Tibial nerve (tissue), 4 donors: ENCODE results near the gene RAB11FIP3.

ENCODE experiments used
- CTCF ChIP-seq, 5 experiments: fragments of 200-600 bp in 3 of 5; fragments of 450-650 bp in 2 of 5; sonication (generic) in 3 of 5; IDR thresholded peaks; one replicate each; pipeline ENCODE4 v1.5.1; 2016 to 2019; ENCODE audit warnings: antibody characterized with exemption in 5 of 5, mild to moderate bottlenecking in 3 of 5, moderate library complexity in 2 of 5
- EP300 ChIP-seq, 2 donors: sonication (generic); formaldehyde crosslinking; IDR thresholded peaks; one replicate each; pipeline ENCODE4 v1.6.1; 2017; ENCODE audit warnings: antibody characterized with exemption in 2 of 2, mild to moderate bottlenecking in 1 of 2

- no peak for TF ChIP-seq EP300 (IDR thresholded peaks at IDR 0.05)
- TF ChIP-seq CTCF (IDR thresholded peaks at IDR 0.05) = no peak
Observed at GRCh38 chr16:399340-400019, 26.0 kb upstream of the RAB11FIP3 start.
